ENCODE data around the gene UFD1. TPM values are rescaled to one million over a fixed set of nuclear protein-coding genes. Genes with fewer than 3 reads are reported as not detected.

UFD1 gene
- total RNA-seq, 2 experiments from 2014 or later: 68.5 to 77.4 TPM

DNA sequence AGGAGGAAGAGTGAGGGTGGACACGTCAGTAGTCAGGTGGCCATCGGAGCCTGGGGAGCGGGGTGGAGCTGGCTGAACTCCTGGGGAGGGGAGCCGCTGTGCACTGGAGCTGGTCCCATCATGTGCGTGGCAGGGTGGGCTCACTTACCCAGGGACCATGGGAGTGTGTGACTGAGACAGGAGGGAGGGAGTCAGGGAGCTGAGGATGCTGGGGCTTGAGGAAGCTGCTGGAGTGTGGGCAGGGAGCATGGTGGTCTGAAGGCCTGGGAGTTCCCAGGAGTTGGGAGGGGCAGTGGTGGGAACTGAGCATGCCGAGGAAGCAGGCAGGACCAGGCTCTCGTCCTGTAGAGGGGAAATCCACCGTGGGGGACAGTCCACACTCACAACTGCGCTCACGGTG lies 27.2 kb upstream of the UFD1 start:
- no peaks in the 10 kb centered on the region for H3K36me3 Mint-ChIP-seq (ENCODE audit: low read depth)
- Histone ChIP-seq H3K9me3 (ENCODE audit: control insufficient read depth in 1 of 2, insufficient read depth in 1 of 2, low read length in 2 of 2) (no peaks in the 10 kb centered on the region), H3K27me3 (ENCODE audit: control insufficient read depth in 1 of 2, insufficient read depth in 2 of 2, low read length in 2 of 2) (no peaks in the 10 kb centered on the region), H3K4me3 (ENCODE audit: low read length) (no peak overlapping the region), H3K36me3 (ENCODE audit: insufficient read depth, low read length) (no peaks in the 10 kb centered on the region), H3K27ac (ENCODE audit: low read depth in 1 of 2, low read length in 2 of 2) (no peak overlapping the region), H3K4me1 (ENCODE audit: insufficient read depth, low read length) (peaks cover 13% of the 10 kb centered on the region)
- ChIA-PET POLR2A (interaction anchor here (1.0 to 1.4 kb wide), 2 partner anchors 17 to 27 kb away, joined by 3 to 4 read pairs; partner anchors contain the start of gene CDC45), CTCF (no interaction called here)
- H3K4me3 Mint-ChIP-seq: no peak overlapping the region
- DNase-seq (no peak), ATAC-seq (ENCODE audit: poor library complexity) (no peak)
- TF ChIP-seq, protein P1, sequence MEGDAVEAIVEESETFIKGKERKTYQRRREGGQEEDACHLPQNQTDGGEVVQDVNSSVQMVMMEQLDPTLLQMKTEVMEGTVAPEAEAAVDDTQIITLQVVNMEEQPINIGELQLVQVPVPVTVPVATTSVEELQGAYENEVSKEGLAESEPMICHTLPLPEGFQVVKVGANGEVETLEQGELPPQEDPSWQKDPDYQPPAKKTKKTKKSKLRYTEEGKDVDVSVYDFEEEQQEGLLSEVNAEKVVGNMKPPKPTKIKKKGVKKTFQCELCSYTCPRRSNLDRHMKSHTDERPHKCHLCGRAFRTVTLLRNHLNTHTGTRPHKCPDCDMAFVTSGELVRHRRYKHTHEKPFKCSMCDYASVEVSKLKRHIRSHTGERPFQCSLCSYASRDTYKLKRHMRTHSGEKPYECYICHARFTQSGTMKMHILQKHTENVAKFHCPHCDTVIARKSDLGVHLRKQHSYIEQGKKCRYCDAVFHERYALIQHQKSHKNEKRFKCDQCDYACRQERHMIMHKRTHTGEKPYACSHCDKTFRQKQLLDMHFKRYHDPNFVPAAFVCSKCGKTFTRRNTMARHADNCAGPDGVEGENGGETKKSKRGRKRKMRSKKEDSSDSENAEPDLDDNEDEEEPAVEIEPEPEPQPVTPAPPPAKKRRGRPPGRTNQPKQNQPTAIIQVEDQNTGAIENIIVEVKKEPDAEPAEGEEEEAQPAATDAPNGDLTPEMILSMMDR (IDR thresholded peaks at IDR 0.05): no peak
- no peak overlapping the region for H3K27ac Mint-ChIP-seq
- intact Hi-C loops (cut with DNase I, micrococcal nuclease): no loop called here
- H3K27me3 Mint-ChIP-seq: no peaks in the 10 kb centered on the region
- H3K4me1 Mint-ChIP-seq (ENCODE audit: low read depth): peaks cover 12% of the 10 kb centered on the region
- no peaks in the 10 kb centered on the region for H3K9me3 Mint-ChIP-seq

DNA sequence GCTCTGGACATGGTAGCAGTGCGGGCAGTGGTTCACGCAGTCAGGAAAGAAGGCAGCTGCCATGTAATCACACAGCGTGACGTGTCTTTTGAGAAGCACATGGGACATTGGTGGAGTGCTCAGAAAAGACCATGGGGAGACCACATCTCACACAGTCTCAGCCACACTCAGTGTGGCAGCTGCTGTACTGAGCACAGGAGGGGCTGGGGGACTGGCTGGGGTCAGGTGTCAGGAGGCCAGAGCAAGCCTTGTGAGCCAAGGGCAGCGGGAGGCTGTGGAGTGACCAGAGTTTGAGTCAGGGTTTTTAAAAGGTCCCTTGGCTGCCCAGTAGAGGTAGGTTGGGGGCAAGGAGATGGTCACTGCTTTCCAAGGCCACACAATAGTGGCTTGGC lies 26.7 kb upstream of the UFD1 start:
- Histone ChIP-seq H3K4me1 (ENCODE audit: insufficient read depth, low read length) (peaks cover 13% of the 10 kb centered on the region), H3K9me3 (ENCODE audit: control insufficient read depth in 1 of 2, insufficient read depth in 1 of 2, low read length in 2 of 2) (no peaks in the 10 kb centered on the region), H3K27ac (ENCODE audit: low read depth in 1 of 2, low read length in 2 of 2) (no peak overlapping the region), H3K36me3 (ENCODE audit: insufficient read depth, low read length) (no peaks in the 10 kb centered on the region), H3K27me3 (ENCODE audit: control insufficient read depth in 1 of 2, insufficient read depth in 2 of 2, low read length in 2 of 2) (no peaks in the 10 kb centered on the region), H3K4me3 (ENCODE audit: low read length) (no peak overlapping the region)
- ChIA-PET CTCF (no interaction called here), POLR2A (interaction anchor here (0.7 to 1.4 kb wide), 3 partner anchors 18 to 101 kb away, joined by 3 to 4 read pairs (median 3); partner anchors contain the start of gene CDC45)
- intact Hi-C loops (cut with DNase I, micrococcal nuclease): no loop called here
- no peak overlapping the region for H3K27ac Mint-ChIP-seq
- peaks cover 12% of the 10 kb centered on the region for H3K4me1 Mint-ChIP-seq (ENCODE audit: low read depth)
- H3K27me3 Mint-ChIP-seq: no peaks in the 10 kb centered on the region
- ATAC-seq (ENCODE audit: poor library complexity) (no peak), DNase-seq (no peak)
- H3K36me3 Mint-ChIP-seq (ENCODE audit: low read depth): no peaks in the 10 kb centered on the region
- H3K4me3 Mint-ChIP-seq: no peak overlapping the region
- H3K9me3 Mint-ChIP-seq: no peaks in the 10 kb centered on the region
- TF ChIP-seq, protein P1 (IDR thresholded peaks at IDR 0.05): no peak

DNA sequence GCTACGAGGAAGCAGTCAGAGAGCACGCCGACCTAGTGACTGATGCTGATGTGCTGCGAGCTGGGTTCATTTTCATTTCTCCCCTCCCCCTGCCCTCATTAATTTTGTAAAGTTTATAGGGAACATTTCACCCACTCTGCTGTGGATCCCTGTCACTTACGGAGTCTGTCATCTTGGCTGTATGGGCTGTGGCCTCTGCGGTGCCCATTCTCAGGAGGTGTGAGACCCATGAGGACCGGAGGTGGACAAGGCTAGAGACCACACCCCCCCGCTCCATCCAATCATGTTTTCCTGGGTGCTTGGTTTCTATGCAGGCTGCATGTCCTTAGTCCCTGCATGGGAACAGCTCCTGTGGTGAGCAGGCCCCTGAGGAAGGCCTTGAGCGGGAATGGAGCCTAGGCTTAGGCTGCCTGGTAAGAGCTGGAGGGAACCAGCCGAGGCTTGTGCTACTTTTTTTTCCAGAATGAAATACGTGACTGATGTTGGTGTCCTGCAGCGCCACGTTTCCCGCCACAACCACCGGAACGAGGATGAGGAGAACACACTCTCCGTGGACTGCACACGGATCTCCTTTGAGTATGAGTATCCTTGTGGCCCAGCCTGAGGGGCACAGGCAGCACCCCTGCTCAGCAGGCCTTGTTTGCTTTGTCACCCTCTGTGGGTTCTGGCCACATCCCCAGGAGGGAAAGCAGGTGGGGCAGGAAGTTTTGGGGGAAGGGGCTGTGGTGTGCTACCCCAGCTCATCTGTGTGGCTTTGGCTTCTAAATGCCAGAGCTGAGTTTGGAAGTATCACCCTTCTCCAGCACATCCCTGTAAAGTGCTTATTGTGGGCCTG lies 26.1 kb upstream of the UFD1 start:
- Mint-ChIP-seq H3K27me3 (no peaks in the 10 kb centered on the region), H3K27ac (no peak overlapping the region), H3K4me1 (ENCODE audit: low read depth) (peaks cover 12% of the 10 kb centered on the region), H3K9me3 (no peaks in the 10 kb centered on the region), H3K4me3 (no peak overlapping the region), H3K36me3 (ENCODE audit: low read depth) (no peaks in the 10 kb centered on the region)
- H3K27ac ChIP-seq (ENCODE audit: low read depth in 1 of 2, low read length in 2 of 2): no peak overlapping the region
- TF ChIP-seq, protein P1 (IDR thresholded peaks at IDR 0.05): no peak
- no peaks in the 10 kb centered on the region for H3K9me3 ChIP-seq (ENCODE audit: control insufficient read depth in 1 of 2, insufficient read depth in 1 of 2, low read length in 2 of 2)
- no peak for ATAC-seq (ENCODE audit: poor library complexity)
- no peak overlapping the region for H3K4me3 ChIP-seq (ENCODE audit: low read length)
- peak in 2 of 14 experiments; percentile 14 to 15 for DNase-seq
- ChIA-PET CTCF (no interaction called here), POLR2A (interaction anchor here (0.7 to 1.4 kb wide), 3 partner anchors 18 to 102 kb away, joined by 3 to 4 read pairs (median 3); partner anchors contain the start of gene CDC45)
- intact Hi-C loops (cut with DNase I, micrococcal nuclease): loop anchor here in 1 of 2 experiments (5.0 kb wide), 1 partner anchor 72 kb away; no protein-coding TSS in a partner anchor
- H3K4me1 ChIP-seq (ENCODE audit: insufficient read depth, low read length): peaks cover 13% of the 10 kb centered on the region
- no peaks in the 10 kb centered on the region for H3K27me3 ChIP-seq (ENCODE audit: control insufficient read depth in 1 of 2, insufficient read depth in 2 of 2, low read length in 2 of 2)
- H3K36me3 ChIP-seq (ENCODE audit: insufficient read depth, low read length): no peaks in the 10 kb centered on the region

All from CD4-positive, alpha-beta T cell (primary cell).